Gastroesophageal sphincter (tissue), 3 donors: ENCODE measurements around the gene PNKD.

Experiments
- CTCF ChIP-seq, 4 experiments: fragments of 200-600 bp in 2 of 4; fragments of 450-650 bp in 2 of 4; sonication (generic) in 1 of 4; IDR thresholded peaks; one replicate each; pipeline ENCODE4 v1.5.1; 2017 to 2019; ENCODE audit warnings: antibody characterized with exemption in 4 of 4, mild to moderate bottlenecking in 2 of 4, moderate library complexity in 2 of 4
- POLR2A ChIP-seq, 2 donors: fragments of 450-650 bp; IDR thresholded peaks; one replicate each; pipeline ENCODE4 v1.6.1; 2017; ENCODE audit warnings: antibody characterized with exemption in 2 of 2, mild to moderate bottlenecking in 2 of 2, moderate library complexity in 1 of 2
- POLR2AphosphoS5 ChIP-seq: sonication (generic); formaldehyde crosslinking; IDR thresholded peaks from one replicate; pipeline ENCODE4 v1.6.1; 2017; ENCODE audit warnings: antibody characterized with exemption

GRCh38 chr2:218229239-218229638, 41.1 kb upstream of the PNKD start:
- TF ChIP-seq POLR2A (IDR thresholded peaks at IDR 0.05) (no peak), CTCF (IDR thresholded peaks at IDR 0.05) (no peak), POLR2AphosphoS5 (no peak)
